Stimulated activated CD4-positive, alpha-beta T cell treated with anti-CD3 and anti-CD28 coated beads, TNF-alpha, amount 100 ng/mL, for 4 hours (primary cell): ENCODE data around the gene ZNF366.

Experiments used
- DNase-seq, 3 experiments: peaks; one replicate each; pipeline ENCODE4 v3.0.0-alpha.2; 2020; ENCODE audit warnings: low read depth in 3 of 3

Gene ZNF366

GRCh38 chr5:72465601-72466563 is 41.3 kb downstream of the ZNF366 start:
- DNase-seq: no peak

GRCh38 chr5:72465066-72465465 is 42.1 kb downstream of the ZNF366 start:
- no peak for DNase-seq

- DNase-seq: no peak
Observed at GRCh38 chr5:72464071-72464470, 43.1 kb downstream of the ZNF366 start.

- no peak for DNase-seq
Observed at GRCh38 chr5:72463449-72464052, 43.7 kb downstream of the ZNF366 start.

DNA sequence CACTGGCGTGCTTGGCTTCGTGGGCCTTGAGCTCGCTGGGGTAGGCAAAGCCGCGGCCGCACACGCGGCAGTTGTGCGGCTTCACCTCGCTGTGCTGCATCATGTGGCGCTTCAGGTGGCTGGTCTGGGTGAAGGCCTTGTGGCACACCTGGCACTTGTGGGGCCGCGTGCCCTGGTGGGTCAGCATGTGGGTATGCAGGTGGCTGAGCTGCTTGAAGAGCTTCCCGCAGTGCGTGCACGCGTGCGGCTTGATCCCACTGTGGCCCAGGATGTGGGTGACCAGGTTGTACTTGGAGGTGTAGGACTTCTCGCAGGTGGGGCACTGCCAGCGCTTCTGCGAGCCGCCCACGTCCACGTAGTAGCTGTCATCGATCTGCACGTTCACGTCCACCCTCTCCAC is 46.8 kb downstream of the ZNF366 start:
- no peak for DNase-seq

DNA sequence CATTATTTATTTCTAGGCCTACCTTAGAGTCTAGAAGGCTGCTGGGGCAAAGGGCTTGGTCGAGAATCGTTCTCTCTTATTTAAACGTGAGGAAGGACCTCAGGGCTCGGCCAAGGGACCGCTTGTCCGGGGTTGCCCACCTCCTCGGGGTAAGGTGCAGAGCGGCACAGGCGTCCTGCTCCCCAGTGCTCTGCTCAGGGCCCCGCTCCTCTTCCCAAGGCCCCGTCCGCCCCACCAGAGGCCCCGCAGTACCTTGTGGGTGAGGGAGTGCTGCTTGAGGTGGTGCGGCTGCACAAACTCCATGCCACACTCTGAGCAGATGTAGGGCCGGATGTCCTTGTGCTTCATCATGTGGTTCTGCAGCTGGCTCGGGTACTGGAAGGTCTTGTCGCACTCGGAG is 47.3 kb downstream of the ZNF366 start:
- DNase-seq: no peak

- no peak for DNase-seq
Observed at GRCh38 chr5:72459089-72459661, 48.0 kb downstream of the ZNF366 start.

DNA sequence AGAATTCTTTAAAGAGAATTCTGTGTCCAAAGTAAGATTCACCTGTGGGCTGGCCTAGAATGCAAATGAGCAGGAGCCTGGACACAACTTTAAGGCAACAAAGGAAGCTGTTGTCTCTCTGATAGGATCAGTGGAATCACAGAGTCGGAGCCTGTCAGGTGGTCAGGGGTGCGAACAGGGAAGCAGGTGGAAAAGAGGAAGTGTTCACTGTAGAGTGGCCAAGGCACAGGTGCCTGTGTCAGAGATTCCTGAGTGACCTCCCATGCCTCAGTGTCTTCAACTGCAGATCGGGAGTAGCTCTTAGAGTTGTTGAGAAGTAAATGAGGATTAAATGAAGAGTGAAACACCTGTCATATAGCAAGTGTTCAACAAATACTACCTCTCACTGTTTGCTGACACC is 48.8 kb downstream of the ZNF366 start:
- no peak for DNase-seq

GRCh38 chr5:72457491-72457890 is 49.7 kb downstream of the ZNF366 start:
- DNase-seq: no peak

DNA sequence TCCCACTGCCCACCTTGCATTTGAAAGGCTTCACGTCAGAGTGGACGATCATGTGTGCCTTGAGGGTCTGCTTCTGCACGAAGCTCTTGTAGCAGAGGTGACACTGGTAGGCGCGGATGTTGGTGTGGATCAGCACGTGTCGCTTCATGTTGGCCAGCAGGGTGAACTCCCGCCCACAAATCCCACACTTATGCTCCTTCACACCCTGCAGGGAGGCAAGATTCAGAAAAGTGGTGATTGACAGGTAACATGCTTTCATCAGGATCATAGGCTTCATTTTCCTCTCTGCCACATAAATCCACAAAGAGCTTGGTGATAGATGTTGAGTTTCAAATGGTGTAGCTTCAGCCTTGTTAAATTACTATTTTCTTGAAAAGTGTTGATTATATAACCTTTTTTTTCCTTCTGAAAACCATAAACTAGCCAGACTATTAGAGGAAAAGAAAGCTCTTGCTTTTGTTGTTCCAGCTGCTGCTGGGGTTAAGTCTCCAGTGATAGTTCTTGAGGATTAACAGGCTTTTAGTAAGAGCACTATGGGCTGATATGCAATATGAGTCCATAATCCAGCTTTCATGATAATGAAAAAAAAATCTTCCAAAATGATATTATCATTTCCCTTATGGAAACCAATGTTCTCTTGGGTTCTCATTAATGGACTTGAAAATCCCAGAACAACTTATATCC is 50.7 kb downstream of the ZNF366 start:
- no peak for DNase-seq

DNA sequence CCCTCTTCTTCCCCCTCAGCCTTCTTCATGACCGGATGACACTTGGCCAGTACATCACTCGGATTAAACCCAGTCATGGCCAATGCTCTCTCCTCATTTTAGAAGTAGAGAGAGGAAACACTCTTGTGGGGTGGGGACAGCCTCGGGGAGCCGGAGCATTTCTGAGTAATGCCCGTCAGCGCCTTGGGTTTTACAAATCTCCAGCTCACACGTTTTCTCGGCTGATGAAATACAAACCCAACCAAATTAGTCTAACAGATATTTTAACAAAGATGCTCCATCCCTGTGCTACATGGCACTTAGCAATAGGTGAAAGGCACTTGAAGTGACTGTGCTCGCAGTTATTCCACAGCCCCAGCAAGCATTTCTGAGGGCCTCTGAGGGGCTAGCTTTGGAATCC is 51.7 kb downstream of the ZNF366 start:
- DNase-seq: no peak

DNA sequence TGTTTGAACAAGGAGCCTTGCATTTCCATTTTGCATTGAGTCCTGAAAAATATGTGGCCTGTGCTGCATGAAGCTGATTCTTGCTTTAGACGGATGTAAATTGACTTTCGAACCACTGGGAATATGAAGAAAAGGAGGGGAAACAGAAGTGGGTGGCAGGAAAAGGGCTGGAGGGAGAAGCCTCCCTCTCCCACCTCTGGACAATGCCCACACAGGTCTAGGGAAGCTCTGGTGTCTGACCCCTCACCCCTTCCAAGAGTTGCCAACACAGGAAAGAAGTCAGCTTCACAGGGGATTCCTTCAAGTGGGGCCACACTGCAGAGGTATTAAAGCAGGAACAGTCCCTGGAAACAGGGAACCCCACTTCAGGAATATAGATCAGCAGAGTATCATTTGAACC is 52.2 kb downstream of the ZNF366 start:
- no peak for DNase-seq

- no peak for DNase-seq
Observed at GRCh38 chr5:72453246-72453775, 53.9 kb downstream of the ZNF366 start.

- DNase-seq: no peak
Observed at GRCh38 chr5:72452515-72453245, 54.5 kb downstream of the ZNF366 start.

GRCh38 chr5:72451741-72452505 is 55.3 kb downstream of the ZNF366 start:
- no peak for DNase-seq

GRCh38 chr5:72448368-72448767 is 58.8 kb downstream of the ZNF366 start:
- no peak for DNase-seq

DNA sequence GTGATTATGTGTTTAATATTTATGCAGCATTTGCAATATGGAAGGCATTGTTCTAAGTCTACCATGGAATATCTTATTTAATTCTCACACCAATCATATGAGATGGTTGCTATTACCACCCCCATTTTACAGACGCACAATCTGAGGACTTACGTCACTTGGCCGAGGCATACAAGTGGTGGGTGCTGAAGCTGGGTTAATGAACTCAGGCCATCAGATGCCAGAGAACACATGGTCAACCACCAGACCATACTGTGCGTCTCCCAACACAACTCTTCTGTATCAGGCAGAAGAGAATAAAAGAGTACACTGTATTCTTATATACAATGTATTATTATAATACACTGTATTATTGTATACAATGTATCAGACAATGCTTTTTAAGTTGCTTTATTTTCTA is 59.5 kb downstream of the ZNF366 start:
- DNase-seq: no peak

DNA sequence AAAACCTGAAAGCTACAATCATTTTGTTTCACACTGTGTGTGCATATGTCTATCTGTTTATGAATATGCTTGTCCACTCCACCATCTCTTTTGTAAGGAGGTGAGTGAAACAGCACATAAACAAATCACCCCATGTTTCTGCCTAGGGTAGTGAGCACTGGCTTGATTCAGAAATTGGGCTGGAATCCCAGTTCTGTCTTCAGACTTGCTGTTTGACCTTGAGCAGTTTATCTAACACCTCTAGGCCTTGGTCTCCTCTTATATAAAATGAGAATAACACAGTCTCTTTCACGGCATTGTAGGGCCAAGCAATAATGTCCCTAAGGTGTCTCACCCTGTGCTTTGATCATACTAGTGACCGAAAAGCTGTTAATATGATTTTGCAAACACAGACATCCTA is 61.2 kb downstream of the ZNF366 start:
- no peak for DNase-seq

DNA sequence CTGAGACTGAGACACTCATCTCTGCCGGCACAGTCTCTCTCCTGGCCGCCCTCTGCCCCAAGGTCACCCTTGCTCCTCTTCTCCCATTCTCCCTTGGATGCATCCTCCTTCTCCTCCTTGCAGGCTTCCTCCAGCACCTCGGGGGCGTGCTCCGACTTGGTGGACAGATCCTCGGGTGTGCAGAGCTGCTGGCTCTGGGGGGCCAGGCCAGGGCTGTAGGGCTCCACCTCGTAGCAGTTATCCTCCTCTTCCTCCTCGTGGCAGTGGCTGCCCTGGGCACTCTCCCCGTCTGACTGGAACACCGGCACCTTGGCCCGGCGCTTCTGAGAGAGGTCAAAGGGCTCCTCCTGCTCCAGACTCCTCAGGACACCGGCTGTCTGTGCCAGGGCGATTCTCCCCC is 63.3 kb downstream of the ZNF366 start:
- no peak for DNase-seq

GRCh38 chr5:72441862-72442540 is 65.2 kb downstream of the ZNF366 start:
- DNase-seq: no peak
